T-helper 1 cell treated with Interleukin-12 subunit alpha and Interleukin-12 subunit beta and Interleukin-4 antibody, amounts not matched to agents 30 μg/mL and 1 μg/mL, for 36 hours (primary cell): ENCODE measurements around the gene AP5M1.

ENCODE experiments used
- H3K27ac Mint-ChIP-seq: one replicate; pipeline ENCODE4 v1.8.0; 2021; ENCODE audit warnings: mild to moderate bottlenecking, mixed read lengths
- H3K27me3 Mint-ChIP-seq: one replicate; pipeline ENCODE4 v1.8.0; 2021; ENCODE audit warnings: low read depth, mixed read lengths
- H3K36me3 Mint-ChIP-seq: one replicate; pipeline ENCODE4 v1.8.0; 2021; ENCODE audit warnings: low read depth, mixed read lengths
- H3K4me1 Mint-ChIP-seq: one replicate; pipeline ENCODE4 v1.8.0; 2021; ENCODE audit warnings: low read depth, mixed read lengths
- H3K4me3 Mint-ChIP-seq: one replicate; pipeline ENCODE4 v1.8.0; 2021; ENCODE audit warnings: mild to moderate bottlenecking, moderate library complexity, mixed read lengths
- H3K9me3 Mint-ChIP-seq: one replicate; pipeline ENCODE4 v1.8.0; 2021; ENCODE audit warnings: mixed read lengths

AP5M1 gene

DNA sequence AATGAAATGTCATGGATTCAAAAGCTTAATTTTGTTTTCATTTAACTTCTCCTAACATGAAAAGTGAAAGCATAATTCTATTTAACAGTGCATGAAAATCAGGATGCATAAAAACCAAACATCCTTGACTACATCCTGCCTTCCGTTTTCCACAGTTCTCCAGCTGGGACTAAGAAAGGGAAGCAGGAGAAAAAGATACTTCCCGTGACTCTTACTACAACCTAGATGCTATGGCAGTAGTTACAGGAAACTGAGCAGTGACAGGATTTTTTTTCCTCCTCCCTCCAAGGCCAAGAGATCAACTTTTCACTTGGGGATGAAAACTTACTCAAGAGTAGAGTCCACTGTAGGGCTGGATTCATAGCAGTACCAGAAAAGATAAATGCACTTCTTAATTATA lies 2.7 kb upstream of the AP5M1 start:
- Mint-ChIP-seq H3K9me3 (no peaks in the 10 kb centered on the region), H3K27me3 (no peaks in the 10 kb centered on the region), H3K36me3 (peaks cover 7% of the 10 kb centered on the region), H3K4me1 (peaks cover 45% of the 10 kb centered on the region), H3K4me3 (no peak overlapping the region), H3K27ac (no peak overlapping the region)

DNA sequence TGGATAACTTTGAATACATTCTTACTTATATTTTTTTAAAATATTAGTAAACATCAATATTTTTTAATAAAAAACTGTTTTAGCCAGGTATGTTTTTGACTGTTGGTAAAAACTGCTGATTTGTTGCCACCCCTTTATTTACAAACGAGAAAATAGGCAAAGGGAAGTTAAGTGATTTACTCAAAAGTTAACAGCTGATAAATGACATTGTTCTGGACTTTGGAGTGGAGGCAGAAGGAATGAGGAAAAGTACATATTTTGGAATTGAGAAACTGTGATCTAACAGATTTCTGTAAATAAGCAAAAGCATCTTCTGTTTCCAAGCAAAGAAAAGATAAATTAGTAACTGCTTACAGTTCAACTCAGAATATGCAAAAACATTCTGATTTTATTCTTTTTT lies 4.5 kb downstream of the AP5M1 start:
- Mint-ChIP-seq H3K4me1 (peaks cover 25% of the 10 kb centered on the region), H3K4me3 (no peak overlapping the region), H3K27me3 (no peaks in the 10 kb centered on the region), H3K36me3 (peaks cover 24% of the 10 kb centered on the region), H3K9me3 (no peaks in the 10 kb centered on the region), H3K27ac (no peak overlapping the region)

DNA sequence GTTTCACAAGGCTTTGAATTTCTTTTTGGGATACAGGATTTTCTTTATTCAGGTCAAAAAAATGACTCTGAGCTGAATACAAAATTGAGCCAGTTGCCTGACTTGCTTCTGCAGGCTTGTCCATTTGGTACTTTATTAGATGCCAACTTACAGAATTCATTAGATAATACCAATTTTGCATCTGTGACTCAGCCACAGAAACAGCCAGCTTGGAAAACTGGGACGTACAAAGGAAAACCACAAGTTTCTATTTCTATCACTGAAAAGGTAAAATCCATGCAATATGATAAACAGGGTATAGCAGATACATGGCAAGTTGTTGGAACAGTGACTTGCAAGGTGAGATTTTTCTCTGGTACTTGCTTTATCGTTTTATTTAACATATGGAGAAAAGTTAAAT lies 5.8 kb downstream of the AP5M1 start:
- no peaks in the 10 kb centered on the region for H3K9me3 Mint-ChIP-seq
- peaks cover 25% of the 10 kb centered on the region for H3K4me1 Mint-ChIP-seq
- peaks cover 29% of the 10 kb centered on the region for H3K36me3 Mint-ChIP-seq
- H3K27ac Mint-ChIP-seq: no peak overlapping the region
- H3K4me3 Mint-ChIP-seq: no peak overlapping the region
- no peaks in the 10 kb centered on the region for H3K27me3 Mint-ChIP-seq

DNA sequence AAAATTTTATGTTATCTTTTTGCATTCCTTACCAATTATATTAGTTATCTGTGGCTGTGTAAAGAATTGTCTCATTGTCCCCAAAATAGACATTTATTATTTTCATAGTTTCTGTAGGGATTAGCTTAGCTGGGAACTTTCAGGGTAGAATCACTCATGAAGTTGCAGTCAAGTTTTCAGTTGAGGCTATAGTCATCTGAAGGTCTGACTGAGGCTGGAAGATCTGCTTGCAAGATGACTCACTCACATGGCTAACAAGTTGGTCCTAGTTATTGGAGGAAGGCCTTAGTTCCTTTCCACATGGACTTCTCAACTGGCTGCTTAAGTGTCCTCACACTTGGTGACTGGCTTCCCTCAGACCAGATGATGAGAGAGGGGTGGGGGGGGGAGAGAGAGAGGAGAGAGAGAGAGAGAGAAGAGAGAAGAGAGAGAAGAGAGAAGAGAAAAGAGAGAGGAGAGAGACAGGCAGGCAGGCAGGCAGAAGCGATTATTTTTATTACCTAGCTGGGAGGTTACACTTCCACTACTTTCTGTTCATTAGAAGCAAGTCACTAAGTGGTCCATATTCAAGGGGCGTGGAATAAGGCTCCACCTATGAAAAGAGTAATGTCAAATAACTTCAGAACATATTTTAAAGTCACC lies 6.4 kb downstream of the AP5M1 start:
- Mint-ChIP-seq H3K4me3 (no peak overlapping the region), H3K36me3 (peaks cover 29% of the 10 kb centered on the region), H3K27ac (no peak overlapping the region), H3K27me3 (no peaks in the 10 kb centered on the region), H3K4me1 (peaks cover 24% of the 10 kb centered on the region), H3K9me3 (no peaks in the 10 kb centered on the region)

DNA sequence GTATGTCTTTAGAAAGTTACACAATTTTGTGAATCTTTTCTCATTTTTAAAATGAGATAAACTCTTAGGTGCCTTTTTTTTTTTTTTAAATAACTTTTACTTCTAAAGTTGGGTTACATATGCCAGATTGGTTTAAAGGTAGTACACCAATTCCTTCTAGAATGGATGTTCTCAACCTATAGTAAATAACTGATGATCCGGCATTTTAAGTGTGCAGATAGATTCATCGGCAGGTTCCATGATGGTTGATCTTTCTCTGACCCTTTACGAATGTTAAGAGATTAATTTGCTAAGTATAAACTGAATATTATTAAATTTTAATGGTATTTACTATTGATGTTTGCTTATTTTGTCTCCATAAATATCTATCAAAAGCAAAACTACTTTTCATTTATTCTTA lies 8.3 kb downstream of the AP5M1 start:
- H3K9me3 Mint-ChIP-seq: no peaks in the 10 kb centered on the region
- no peaks in the 10 kb centered on the region for H3K27me3 Mint-ChIP-seq
- H3K36me3 Mint-ChIP-seq: peaks cover 28% of the 10 kb centered on the region
- H3K4me3 Mint-ChIP-seq: no peak overlapping the region
- H3K27ac Mint-ChIP-seq: no peak overlapping the region
- H3K4me1 Mint-ChIP-seq: peaks cover 6% of the 10 kb centered on the region

DNA sequence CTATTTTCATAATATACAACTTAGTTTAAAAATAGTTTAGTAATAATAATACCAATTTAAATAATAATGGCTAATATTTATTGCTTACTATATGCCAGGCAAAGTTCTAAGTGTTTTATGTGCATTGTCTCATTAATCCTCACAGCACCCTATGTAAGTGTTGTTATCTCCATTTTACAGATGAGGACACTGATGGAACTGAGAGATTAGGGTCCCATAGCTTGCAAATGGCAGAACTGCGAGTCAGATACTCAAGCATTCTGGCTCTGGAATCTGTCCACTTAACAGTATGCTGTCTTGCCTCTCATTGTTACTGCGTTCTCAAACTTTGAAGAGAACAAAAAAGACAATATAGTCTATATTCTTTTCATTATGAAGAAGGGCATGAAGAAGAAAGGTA lies 19.0 kb downstream of the AP5M1 start:
- H3K36me3 Mint-ChIP-seq: peaks cover 14% of the 10 kb centered on the region
- no peaks in the 10 kb centered on the region for H3K27me3 Mint-ChIP-seq

DNA sequence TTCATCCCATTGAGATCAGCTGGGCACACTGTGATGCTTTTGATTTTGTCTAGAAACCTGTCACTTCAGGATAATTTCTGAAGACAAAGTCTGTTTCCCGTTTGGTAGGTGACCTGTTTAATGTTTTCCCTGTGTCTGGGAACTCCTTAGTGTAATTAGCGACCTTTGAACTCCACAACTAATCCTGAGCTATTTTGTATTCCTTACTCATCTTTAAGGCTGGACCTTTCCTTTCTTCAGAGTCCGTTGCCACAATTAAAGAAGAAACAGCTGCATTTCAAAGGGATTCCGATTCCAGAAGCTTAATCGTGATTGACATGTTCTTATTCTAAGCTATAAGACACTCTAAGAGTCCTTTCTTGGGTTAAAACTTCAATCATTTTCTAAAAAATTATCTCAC lies 22.0 kb downstream of the AP5M1 start:
- Mint-ChIP-seq H3K4me3 (no peak overlapping the region), H3K27me3 (no peaks in the 10 kb centered on the region), H3K9me3 (no peaks in the 10 kb centered on the region), H3K27ac (no peak overlapping the region), H3K36me3 (peaks cover 3% of the 10 kb centered on the region), H3K4me1 (no peaks in the 10 kb centered on the region)

More for the DNA sequence above, 19.0 kb downstream of the AP5M1 start:
- Mint-ChIP-seq H3K4me1 (no peaks in the 10 kb centered on the region), H3K27ac (no peak overlapping the region), H3K9me3 (no peaks in the 10 kb centered on the region), H3K4me3 (no peak overlapping the region)

DNA sequence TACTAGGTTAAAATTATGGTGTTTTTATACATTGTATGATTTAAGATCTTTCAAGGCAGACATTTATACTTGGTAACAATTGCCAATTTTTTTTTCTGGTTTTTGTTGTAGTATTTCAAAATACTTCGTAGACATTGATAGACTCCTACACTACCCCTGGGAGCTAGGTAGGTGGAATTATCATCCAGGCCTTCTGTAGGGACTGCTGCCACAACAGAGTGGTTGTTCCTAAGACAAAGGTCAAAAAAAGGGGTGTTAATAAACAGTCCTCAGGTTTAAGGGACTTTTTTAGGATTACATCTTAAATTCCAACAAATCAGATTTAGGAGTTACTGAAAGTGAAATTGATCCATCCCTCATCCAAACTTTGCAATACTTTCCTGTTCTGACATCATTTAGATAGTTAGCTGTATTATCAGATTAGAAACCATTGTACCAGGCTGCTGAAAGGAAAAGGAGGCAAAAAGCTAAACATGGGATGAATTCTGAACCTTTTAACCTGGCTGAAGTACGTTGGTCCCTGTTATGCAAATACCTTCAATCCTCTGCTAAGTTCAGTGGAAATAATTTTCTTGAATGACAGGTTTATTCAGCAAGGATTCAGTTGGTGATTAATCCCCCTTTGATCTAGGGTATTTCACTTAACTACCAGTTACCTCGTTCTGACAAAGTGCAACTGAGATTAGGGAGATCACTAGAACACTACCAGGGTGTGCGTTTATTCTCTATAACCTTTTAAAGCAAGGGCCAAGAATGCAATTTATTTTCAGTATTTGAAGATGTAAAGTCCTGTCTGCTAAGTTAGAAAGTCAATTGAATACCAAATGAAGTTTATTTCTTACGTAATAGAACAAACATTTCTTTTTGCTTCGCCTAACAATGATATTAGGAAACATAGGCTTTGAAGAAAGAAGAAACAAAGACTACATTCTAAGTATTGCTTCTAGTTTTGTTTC lies 23.2 kb downstream of the AP5M1 start:
- Mint-ChIP-seq H3K4me3 (no peak overlapping the region), H3K27ac (no peak overlapping the region), H3K27me3 (no peaks in the 10 kb centered on the region), H3K9me3 (no peaks in the 10 kb centered on the region), H3K4me1 (no peaks in the 10 kb centered on the region), H3K36me3 (peaks cover 3% of the 10 kb centered on the region)

DNA sequence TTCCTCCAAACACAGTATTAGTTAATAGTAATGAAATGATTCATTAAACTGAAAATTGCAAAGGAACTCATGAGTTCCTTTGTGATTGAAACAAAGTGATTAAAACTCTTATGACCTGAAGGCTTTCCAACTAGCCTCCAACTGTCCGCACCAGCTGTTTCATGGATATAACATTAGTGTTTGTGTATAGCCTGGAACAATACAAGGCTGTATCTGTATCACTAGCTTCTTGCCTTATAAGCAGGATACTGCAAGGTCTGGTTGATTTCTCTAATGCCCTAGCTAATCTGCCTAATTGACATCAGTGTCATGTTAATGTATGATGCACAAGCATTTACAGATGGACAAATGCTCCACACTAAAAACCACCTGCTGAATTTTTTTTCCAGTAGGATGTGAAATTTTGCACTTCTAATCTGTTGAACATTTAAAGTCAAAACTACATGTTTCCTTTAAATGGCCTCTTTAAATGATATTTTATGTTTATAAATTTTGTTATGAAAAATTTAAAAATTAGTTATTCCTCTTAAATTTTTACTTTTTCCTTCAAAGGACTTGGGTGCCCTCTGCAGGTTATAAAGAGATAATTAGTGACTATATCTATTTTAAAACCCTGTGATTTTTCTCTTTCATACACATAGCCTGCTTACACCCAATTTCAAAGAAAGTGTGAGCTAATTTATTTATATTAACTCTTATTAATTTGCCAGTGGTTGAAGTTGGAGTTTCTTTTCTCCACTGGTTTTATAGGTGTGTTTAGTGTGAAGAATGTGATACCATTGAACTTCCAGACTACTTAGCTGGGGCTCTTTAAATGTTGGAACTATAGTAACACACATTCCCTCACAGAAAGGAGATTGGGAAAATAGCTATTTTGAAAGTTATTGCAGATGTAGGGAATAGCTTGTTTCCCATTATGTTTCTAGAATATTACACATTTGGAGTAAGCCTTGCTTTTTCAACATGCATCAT lies 25.4 kb downstream of the AP5M1 start:
- H3K27me3 Mint-ChIP-seq: no peaks in the 10 kb centered on the region
- H3K27ac Mint-ChIP-seq: no peak overlapping the region
- H3K36me3 Mint-ChIP-seq: no peaks in the 10 kb centered on the region
- H3K4me3 Mint-ChIP-seq: no peak overlapping the region
- no peaks in the 10 kb centered on the region for H3K9me3 Mint-ChIP-seq
- no peaks in the 10 kb centered on the region for H3K4me1 Mint-ChIP-seq

DNA sequence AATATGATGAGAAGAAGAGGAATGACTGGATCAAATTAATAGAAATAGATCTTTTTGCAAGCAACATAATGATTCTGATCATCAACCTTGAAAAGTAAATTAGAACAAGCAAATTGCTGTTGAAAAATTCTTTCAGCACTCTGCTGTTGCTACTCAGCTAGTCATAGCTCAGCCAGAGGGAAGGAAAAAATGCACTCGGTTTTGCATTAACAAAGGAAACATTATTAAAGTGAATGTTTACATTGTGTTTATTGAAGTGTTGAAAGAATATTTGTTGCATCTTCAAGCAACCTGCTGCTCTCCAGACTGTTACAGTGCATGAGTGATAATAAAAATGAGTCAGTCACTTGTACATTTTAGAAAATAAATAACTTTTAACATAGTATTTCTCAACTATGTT lies 26.5 kb downstream of the AP5M1 start:
- H3K36me3 Mint-ChIP-seq: no peaks in the 10 kb centered on the region
- no peaks in the 10 kb centered on the region for H3K27me3 Mint-ChIP-seq
- no peaks in the 10 kb centered on the region for H3K4me1 Mint-ChIP-seq
- H3K27ac Mint-ChIP-seq: no peak overlapping the region
- no peaks in the 10 kb centered on the region for H3K9me3 Mint-ChIP-seq
- H3K4me3 Mint-ChIP-seq: no peak overlapping the region

DNA sequence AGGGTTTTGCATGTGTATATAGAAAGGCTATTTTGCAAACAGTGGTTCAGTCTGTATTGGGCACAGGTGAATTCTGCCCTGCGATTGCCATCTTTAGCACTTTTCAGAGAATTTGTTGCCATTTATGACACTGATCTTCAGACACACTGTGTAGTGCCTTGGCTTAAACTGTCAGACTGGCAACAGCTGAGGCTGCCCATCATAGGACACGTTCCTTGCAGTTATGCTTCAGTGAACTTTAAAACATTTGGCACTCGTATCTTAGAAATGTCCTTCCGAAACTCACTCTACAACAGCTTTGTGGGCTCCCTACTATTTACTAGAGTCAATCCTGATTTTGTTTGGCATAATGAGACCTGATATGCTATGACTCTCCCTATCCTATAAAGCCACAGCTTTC lies 29.1 kb downstream of the AP5M1 start:
- Mint-ChIP-seq H3K9me3 (no peaks in the 10 kb centered on the region), H3K36me3 (no peaks in the 10 kb centered on the region), H3K27me3 (no peaks in the 10 kb centered on the region), H3K4me1 (no peaks in the 10 kb centered on the region), H3K4me3 (no peak overlapping the region), H3K27ac (no peak overlapping the region)

DNA sequence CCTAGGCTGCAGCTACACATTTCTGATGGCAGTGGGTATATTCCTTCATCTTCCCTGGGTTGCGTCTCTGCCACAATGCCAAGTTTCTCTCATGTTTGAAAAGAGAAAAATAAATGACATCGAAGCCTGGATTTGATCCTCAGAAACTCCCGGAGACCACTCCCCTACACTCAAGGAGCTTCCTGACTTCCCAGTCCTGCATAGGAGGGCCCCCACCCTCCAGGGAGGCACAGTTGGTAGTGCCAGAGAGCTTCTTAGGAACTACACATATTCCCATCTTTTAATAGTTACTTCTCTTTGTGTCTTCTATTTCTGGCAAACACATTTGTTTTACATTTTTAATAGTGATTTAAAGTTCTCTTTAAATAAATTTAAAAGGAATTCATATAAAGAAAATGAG lies 30.7 kb downstream of the AP5M1 start:
- H3K9me3 Mint-ChIP-seq: no peaks in the 10 kb centered on the region
- H3K27me3 Mint-ChIP-seq: peaks cover 5% of the 10 kb centered on the region
- H3K27ac Mint-ChIP-seq: no peak overlapping the region
- no peak overlapping the region for H3K4me3 Mint-ChIP-seq
- H3K4me1 Mint-ChIP-seq: no peaks in the 10 kb centered on the region
- no peaks in the 10 kb centered on the region for H3K36me3 Mint-ChIP-seq

DNA sequence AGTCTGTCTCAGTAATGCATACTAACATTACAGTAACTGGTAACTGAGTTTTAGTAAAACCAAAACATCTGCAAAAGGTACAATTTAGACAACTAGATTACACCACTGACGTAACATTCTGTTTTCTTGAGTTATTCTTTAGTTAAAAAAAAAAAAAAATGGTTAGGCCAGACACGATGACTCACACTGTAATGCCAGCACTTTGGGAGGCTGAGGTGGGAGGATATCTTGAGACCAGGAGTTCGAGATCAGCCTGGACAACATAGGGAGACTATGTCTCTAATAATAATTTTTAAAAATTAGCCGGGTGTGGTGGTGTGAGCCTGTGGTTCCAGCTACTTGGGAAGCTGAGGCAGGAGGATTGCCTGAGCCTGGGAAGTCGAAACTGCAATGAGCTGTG lies 34.1 kb downstream of the AP5M1 start:
- H3K36me3 Mint-ChIP-seq: no peaks in the 10 kb centered on the region

DNA sequence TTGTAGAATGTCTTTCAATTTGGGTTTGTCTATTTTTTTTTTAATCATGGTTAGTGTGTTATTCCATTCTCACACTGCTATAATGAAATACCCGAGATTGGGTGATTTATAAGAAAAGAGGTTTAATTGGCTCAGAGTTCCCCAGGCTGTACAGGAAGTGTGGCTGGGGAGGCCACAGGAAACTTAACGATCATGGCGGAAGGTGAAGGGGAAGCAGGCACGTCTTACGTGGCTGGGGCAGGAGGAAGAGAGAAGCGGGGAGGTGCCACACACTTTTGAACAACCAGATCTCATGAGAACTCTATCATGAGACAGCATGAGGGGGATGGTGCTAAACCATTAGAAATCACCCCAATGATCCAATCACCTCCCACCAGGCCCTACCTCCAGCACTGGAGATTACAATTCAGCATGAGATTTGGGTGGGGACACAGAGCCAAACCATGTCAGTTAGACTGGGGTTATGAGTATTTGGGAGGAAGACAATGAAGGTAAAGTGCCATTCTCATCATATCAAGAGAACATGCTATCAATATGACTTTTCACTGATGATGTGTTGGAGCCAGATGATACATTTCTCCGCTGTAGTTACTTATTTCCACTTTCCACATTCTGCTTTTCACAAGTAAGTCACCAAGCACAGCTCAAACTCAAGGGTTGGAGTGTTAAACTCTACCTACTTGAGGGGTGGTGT lies 45.8 kb downstream of the AP5M1 start:
- H3K9me3 Mint-ChIP-seq: peaks cover 5% of the 10 kb centered on the region
- H3K4me1 Mint-ChIP-seq: peaks cover 6% of the 10 kb centered on the region
- H3K4me3 Mint-ChIP-seq: no peak overlapping the region
- peaks cover 2% of the 10 kb centered on the region for H3K36me3 Mint-ChIP-seq
- H3K27ac Mint-ChIP-seq: peak overlapping the region; percentile 8
- peaks cover 4% of the 10 kb centered on the region for H3K27me3 Mint-ChIP-seq

More for the DNA sequence above, 34.1 kb downstream of the AP5M1 start:
- no peak overlapping the region for H3K27ac Mint-ChIP-seq
- no peaks in the 10 kb centered on the region for H3K4me1 Mint-ChIP-seq
- peaks cover 19% of the 10 kb centered on the region for H3K27me3 Mint-ChIP-seq
- no peak overlapping the region for H3K4me3 Mint-ChIP-seq
- H3K9me3 Mint-ChIP-seq: no peaks in the 10 kb centered on the region
